PFSK-1 (cell line): Measurements from ENCODE around the gene PLCH2.

Source experiments
- FOXP2 ChIP-seq: optimal IDR thresholded peaks from 2 replicates; pipeline ENCODE3; 2011; ENCODE audit warnings: borderline replicate concordance, control low read depth, inconsistent platforms; ENCODE audit not compliant: insufficient read depth; ENCODE audit errors: extremely low read length, extremely low read depth
- POLR2AphosphoS5 ChIP-seq: IDR thresholded peaks from 2 replicates; pipeline ENCODE4 v1.6.1; 2012; ENCODE audit warnings: low read depth, mild to moderate bottlenecking, control low read depth, low read length, moderate library complexity
- SIN3A ChIP-seq: IDR thresholded peaks from 2 replicates; pipeline ENCODE4 v1.6.1; 2012; ENCODE audit warnings: mild to moderate bottlenecking, low read length, moderate library complexity, borderline replicate concordance; ENCODE audit not compliant: insufficient read depth
- TAF1 ChIP-seq: IDR thresholded peaks from 2 replicates; pipeline ENCODE4 v1.6.1; 2012; ENCODE audit warnings: low read length, control low read depth, borderline replicate concordance; ENCODE audit not compliant: insufficient read depth

GRCh38 chr1:2504225-2504948, 28.3 kb downstream of the PLCH2 start:
- no peak for TF ChIP-seq FOXP2
- no peak for TF ChIP-seq POLR2AphosphoS5
- TF ChIP-seq TAF1: no peak
- no peak for TF ChIP-seq SIN3A
